Activated T-cell treated with anti-CD3 and anti-CD28 coated beads, Interleukin-2, amount 50 U/mL, for 4 hours (primary cell): ENCODE measurements around the gene TRAF7. TPM values are rescaled to one million over a fixed set of nuclear protein-coding genes. Genes with fewer than 3 reads are reported as not detected.

Experiments used
- ATAC-seq, 2 donors: fragments of 200-7000 bp; cut with Tn5 transposase; one replicate each; pipeline ENCODE4 v1.10.0; 2021
- DNase-seq: peaks from one replicate; pipeline ENCODE4 v3.0.0-alpha.2; 2020
- H3K27me3 Mint-ChIP-seq: one replicate; pipeline ENCODE4 v1.8.0; 2021; ENCODE audit warnings: low read depth, mixed read lengths
- H3K36me3 Mint-ChIP-seq: one replicate; pipeline ENCODE4 v1.8.0; 2022; ENCODE audit warnings: mixed read lengths; ENCODE audit not compliant: insufficient read depth
- H3K4me1 Mint-ChIP-seq: one replicate; pipeline ENCODE4 v1.8.0; 2021; ENCODE audit warnings: low read depth, mixed read lengths
- H3K4me3 Mint-ChIP-seq: one replicate; pipeline ENCODE4 v1.8.0; 2021; ENCODE audit warnings: mild to moderate bottlenecking, moderate library complexity, mixed read lengths
- H3K9me3 Mint-ChIP-seq: one replicate; pipeline ENCODE4 v1.8.0; 2021; ENCODE audit warnings: mixed read lengths
- total RNA-seq, 3 donors: library from RNA; stranded (reverse); gene quantifications; one replicate each; pipeline ENCODE4 v1.2.1, GENCODE V29; 2021

TRAF7 gene
- total RNA-seq, 3 donors from 2014 or later, result 95.6 to 110 (median 102) TPM

DNA sequence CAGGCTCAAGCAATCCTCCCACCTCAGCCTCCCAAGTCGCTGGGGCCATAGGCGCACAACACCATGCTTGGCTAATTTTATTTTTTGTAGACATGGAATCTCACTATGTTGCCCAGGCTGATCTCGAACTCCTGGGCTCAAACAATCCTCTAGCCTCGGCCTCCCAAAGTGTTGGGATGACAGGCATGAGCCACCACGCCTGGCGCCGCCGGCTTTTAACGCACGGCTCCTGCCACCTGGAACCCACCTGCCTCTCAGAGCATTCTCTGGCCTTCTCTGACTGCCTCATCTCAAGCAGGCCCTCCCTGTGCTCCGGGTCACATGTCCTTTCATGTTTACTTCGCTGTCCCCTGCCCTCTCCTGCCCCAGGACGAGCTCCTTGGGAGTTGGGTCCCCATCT is 30.5 kb downstream of the TRAF7 start:
- H3K9me3 Mint-ChIP-seq, result no peaks in the 10 kb centered on the region
- DNase-seq (no peak), ATAC-seq (no peak)
- H3K27me3 Mint-ChIP-seq, result no peaks in the 10 kb centered on the region
- no peak overlapping the region for H3K4me3 Mint-ChIP-seq
- no peaks in the 10 kb centered on the region for H3K4me1 Mint-ChIP-seq
- no peaks in the 10 kb centered on the region for H3K36me3 Mint-ChIP-seq

GRCh38 chr16:2186505-2186904 is 30.9 kb downstream of the TRAF7 start:
- Mint-ChIP-seq H3K36me3 (no peaks in the 10 kb centered on the region), H3K4me3 (no peak overlapping the region), H3K27me3 (no peaks in the 10 kb centered on the region), H3K4me1 (no peaks in the 10 kb centered on the region), H3K9me3 (no peaks in the 10 kb centered on the region)
- DNase-seq (no peak), ATAC-seq (no peak)

DNA sequence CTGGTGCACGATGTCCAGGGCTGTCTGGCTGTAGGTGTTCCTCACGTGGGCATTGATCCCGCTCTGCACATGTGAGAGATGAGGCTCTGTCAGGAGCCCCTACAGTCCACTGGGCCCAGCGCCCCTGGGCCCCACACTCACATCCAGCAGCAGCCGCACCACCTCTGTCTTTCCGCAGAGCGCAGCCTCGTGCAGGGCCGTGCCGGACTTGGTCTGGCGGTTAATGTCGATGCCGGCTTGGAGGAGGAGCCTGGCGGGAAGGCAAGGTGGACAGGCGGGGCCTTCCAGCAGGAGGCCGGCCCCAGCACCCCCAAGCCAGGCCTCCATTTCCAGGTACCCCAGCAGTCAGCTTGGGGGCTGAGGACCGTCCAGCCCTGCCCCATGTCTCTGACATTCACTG is 31.6 kb downstream of the TRAF7 start:
- no peak for DNase-seq
- ATAC-seq, result no peak
- no peak overlapping the region for H3K4me3 Mint-ChIP-seq

DNA sequence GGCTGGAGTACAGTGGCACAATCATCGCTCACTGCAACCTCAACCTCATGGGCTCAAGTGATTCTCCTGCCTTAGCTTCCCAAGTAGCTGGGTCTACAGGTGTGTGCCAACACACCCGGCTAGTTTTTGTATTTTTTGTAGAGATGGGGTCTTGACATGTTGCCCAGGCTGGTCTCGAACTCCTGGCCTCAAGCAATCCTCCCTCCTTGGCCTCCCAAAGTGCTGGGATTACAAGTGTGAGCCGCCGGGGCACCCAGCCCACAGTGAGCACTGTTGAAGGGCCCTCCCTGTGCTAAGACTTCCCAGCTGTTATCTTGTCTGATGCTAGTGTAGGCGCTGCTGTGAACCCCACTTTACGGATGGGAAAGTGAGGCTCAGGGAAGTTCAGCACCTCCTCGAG is 32.8 kb downstream of the TRAF7 start:
- Mint-ChIP-seq H3K9me3 (no peaks in the 10 kb centered on the region), H3K27me3 (no peaks in the 10 kb centered on the region), H3K4me1 (no peaks in the 10 kb centered on the region), H3K4me3 (no peak overlapping the region), H3K36me3 (no peaks in the 10 kb centered on the region)
- ATAC-seq, result no peak
- no peak for DNase-seq

More for the DNA sequence above, 31.6 kb downstream of the TRAF7 start:
- Mint-ChIP-seq H3K36me3 (no peaks in the 10 kb centered on the region), H3K27me3 (no peaks in the 10 kb centered on the region), H3K4me1 (no peaks in the 10 kb centered on the region), H3K9me3 (no peaks in the 10 kb centered on the region)

GRCh38 chr16:2189252-2189893 is 33.8 kb downstream of the TRAF7 start:
- DNase-seq, result no peak
- Mint-ChIP-seq H3K36me3 (no peaks in the 10 kb centered on the region), H3K9me3 (no peaks in the 10 kb centered on the region), H3K4me1 (no peaks in the 10 kb centered on the region), H3K4me3 (no peak overlapping the region), H3K27me3 (no peaks in the 10 kb centered on the region)
- ATAC-seq, result no peak

DNA sequence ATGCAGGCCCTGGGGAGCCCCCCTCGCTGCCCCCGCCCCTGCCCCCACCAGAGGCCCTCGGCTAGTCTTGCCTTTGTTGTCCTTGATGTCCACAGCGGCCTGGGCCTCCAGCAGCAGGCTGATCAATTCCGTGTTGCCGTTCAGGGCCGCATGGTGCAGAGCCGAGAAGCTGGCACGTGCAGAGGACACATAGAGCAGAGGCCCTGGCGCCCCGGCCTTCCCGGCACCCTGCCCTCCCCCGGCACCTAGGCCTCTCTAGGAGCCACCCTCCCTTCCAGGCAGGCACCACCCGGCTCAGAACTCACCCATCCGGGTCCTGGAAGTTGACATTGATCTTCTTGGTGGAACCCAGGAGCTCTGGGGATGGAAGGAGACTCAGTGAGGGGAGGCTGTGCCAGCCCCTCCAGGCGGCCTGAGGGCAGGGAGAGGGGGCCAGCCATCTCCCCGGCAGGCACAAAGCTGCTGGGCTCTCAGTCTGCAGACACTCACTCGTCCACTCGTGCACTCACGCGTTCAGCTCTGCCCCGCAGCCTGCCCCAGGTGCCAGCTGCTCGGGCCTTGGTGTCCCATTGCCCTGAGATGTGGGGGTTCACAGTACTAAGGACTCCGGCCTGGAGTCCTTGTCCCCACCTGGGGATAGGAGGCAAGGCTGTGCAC is 34.5 kb downstream of the TRAF7 start:
- H3K4me1 Mint-ChIP-seq, result peaks cover 5% of the 10 kb centered on the region
- H3K36me3 Mint-ChIP-seq, result no peaks in the 10 kb centered on the region
- H3K9me3 Mint-ChIP-seq, result no peaks in the 10 kb centered on the region
- DNase-seq (no peak), ATAC-seq (no peak)
- H3K4me3 Mint-ChIP-seq, result no peak overlapping the region
- H3K27me3 Mint-ChIP-seq, result peaks cover 5% of the 10 kb centered on the region

GRCh38 chr16:2190659-2191445 is 35.3 kb downstream of the TRAF7 start:
- no peaks in the 10 kb centered on the region for H3K9me3 Mint-ChIP-seq
- ATAC-seq, result no peak
- no peak overlapping the region for H3K4me3 Mint-ChIP-seq
- peaks cover 8% of the 10 kb centered on the region for H3K27me3 Mint-ChIP-seq
- H3K4me1 Mint-ChIP-seq, result peaks cover 8% of the 10 kb centered on the region
- DNase-seq, result no peak
- H3K36me3 Mint-ChIP-seq, result no peaks in the 10 kb centered on the region

- peaks cover 8% of the 10 kb centered on the region for H3K4me1 Mint-ChIP-seq
- peaks cover 8% of the 10 kb centered on the region for H3K27me3 Mint-ChIP-seq
- H3K36me3 Mint-ChIP-seq, result no peaks in the 10 kb centered on the region
- DNase-seq, result no peak
- no peaks in the 10 kb centered on the region for H3K9me3 Mint-ChIP-seq
- ATAC-seq, result no peak
- no peak overlapping the region for H3K4me3 Mint-ChIP-seq
These were observed 35.8 kb downstream of the TRAF7 start for GRCh38 chr16:2191446-2191706.

DNA sequence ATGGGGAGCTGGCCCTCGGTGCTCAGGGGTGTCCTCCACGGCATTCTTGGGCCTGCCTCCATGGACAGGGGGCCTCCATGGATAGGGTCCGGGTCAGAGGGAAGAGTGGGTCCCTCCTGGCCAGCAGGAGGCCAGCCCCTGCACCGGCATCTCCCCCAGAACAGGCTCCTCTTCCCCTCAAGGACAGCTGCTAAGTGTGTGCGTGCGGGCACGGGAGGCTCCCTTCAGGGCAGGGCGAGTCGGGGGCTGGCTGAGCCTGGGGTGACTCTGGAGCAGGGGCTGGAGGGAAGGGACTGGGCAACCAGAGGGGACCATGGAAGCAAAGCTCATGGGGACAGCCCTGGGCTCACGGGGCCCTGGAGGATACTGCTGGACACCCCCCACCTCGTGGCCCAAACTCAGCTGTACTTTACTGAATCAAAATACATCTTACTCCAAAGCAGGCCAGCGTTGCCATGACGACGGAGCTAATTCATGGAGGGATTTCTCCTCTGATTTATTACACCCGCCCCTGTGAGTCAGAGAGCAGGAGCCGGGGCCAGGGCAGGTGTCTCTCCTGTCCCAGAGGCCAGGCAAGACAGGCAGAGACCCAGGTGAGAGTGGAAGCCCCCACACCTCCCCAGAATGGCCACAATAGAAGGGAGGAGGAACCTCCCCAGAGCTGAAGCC is 38.7 kb downstream of the TRAF7 start:
- Mint-ChIP-seq H3K36me3 (no peaks in the 10 kb centered on the region), H3K4me3 (no peak overlapping the region), H3K27me3 (peaks cover 27% of the 10 kb centered on the region), H3K9me3 (no peaks in the 10 kb centered on the region), H3K4me1 (peaks cover 8% of the 10 kb centered on the region)
- ATAC-seq, result no peak
- DNase-seq, result no peak

- peaks cover 8% of the 10 kb centered on the region for H3K4me1 Mint-ChIP-seq
- ATAC-seq (peak; percentile 48 to 54), DNase-seq (peak; percentile 44)
- no peaks in the 10 kb centered on the region for H3K36me3 Mint-ChIP-seq
- peaks cover 27% of the 10 kb centered on the region for H3K27me3 Mint-ChIP-seq
- H3K9me3 Mint-ChIP-seq, result no peaks in the 10 kb centered on the region
- no peak overlapping the region for H3K4me3 Mint-ChIP-seq
These were observed 39.3 kb downstream of the TRAF7 start for GRCh38 chr16:2194852-2195321.

DNA sequence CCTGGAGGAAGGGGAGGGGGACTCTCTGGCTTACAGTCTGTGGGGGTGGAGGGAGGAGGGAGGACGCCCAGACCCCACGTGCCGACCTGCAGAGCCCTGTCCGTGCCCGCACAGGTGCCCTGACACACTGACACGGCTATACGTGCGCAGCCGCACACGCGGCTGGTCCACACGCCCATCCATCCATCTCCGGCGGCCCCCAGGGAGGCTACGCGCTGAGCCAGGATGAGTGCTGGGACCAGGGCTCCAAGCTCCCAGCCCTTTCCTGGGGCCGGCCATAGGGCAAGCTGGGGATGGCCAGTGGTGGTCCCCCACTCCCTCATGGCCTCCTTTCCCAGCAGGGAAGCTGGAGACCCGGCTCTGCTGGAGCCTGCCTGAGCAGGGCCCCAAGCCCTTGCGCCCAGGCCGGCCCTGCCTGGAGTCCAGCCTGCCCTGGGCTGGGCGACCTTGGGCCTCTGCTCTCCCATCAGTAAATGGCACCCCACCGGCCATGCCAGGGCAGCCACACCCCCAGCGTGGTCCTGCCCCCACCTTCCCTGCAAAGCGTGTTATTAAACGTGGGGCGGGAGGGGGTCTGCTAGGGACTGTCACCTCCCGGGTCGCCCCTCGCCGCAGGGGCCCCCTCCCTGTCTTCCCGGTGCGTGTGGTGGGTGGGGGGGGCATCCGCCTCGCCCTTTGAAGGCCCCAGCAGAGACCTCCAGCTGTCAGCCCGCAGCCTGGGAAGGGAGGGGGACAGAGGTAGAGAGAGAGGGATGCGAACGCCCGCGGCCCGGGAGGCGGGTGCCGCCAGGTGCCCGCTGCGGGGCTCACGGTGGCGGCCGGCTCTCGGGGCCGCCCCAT is 40.0 kb downstream of the TRAF7 start:
- no peak for DNase-seq
- ATAC-seq, result peak; percentile 17 to 36
- peaks cover 27% of the 10 kb centered on the region for H3K27me3 Mint-ChIP-seq
- H3K9me3 Mint-ChIP-seq, result no peaks in the 10 kb centered on the region
- peaks cover 8% of the 10 kb centered on the region for H3K4me1 Mint-ChIP-seq
- peak overlapping the region; percentile 43 for H3K4me3 Mint-ChIP-seq
- no peaks in the 10 kb centered on the region for H3K36me3 Mint-ChIP-seq

DNA sequence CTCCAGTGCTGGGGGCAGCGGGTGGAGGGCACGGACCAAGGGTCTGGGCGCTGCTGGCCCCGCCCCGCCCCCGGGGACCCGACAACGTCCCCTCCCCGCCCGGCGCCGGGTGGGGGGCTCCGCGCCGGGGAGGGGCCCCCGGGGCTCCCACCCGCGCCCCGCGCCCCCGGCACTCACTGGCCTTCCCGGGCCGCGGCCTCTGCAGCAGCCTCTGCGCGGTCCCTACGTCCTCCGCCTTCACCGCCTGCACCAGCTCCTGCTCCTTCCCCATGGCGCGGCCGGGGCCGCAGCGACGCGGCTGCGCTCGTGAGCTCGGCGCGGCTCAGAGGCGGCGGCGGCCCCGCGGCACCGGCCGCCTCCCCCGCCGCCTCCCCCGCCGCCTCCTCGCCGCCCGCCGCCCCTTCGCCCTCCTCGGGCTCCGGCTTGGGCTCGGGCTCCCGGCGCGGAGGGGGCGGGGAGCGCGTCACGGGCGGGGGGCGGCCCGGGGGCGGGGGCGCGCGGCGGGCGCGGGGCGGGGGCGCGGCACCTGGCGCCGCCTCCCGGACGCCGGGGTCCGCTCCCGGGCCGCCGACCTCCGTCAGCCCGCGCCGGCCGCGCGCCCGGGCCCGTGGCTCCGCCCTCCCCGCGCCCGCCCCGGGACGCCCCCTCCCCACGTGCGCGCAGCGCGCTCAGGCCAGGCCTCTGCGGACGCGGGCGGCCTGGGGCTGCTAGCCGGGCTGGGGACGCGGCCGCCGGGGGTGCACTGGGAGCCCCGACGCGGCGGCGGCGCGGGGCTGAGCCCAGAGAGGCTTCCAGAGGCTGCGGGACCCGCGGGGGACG is 40.8 kb downstream of the TRAF7 start, which contains the start of gene CASKIN1:
Gene CASKIN1 (minus strand): TSS at position 444 of the 819 bp plus-strand sequence. CDS start 173 bp downstream, at position 271.
- ATAC-seq (peak; percentile 55 to 64), DNase-seq (no peak)
- Mint-ChIP-seq H3K4me3 (peak within 1 kb of the TSS; percentile 53), H3K4me1 (peaks cover 8% of the 10 kb centered on the region), H3K9me3 (no peaks in the 10 kb centered on the region), H3K36me3 (no peaks in the 10 kb centered on the region), H3K27me3 (peaks cover 27% of the 10 kb centered on the region)

GRCh38 chr16:2196981-2197511 is 41.5 kb downstream of the TRAF7 start:
- H3K4me3 Mint-ChIP-seq, result peak overlapping the region; percentile 53
- H3K9me3 Mint-ChIP-seq, result no peaks in the 10 kb centered on the region
- ATAC-seq (no peak), DNase-seq (no peak)
- peaks cover 8% of the 10 kb centered on the region for H3K4me1 Mint-ChIP-seq
- H3K27me3 Mint-ChIP-seq, result peaks cover 27% of the 10 kb centered on the region
- H3K36me3 Mint-ChIP-seq, result no peaks in the 10 kb centered on the region
